ENCODE data around the gene SLC30A9.
A peak's percentile ranks its signal among the peaks of the same experiment; 100 is the strongest.

The SLC30A9 gene

DNA sequence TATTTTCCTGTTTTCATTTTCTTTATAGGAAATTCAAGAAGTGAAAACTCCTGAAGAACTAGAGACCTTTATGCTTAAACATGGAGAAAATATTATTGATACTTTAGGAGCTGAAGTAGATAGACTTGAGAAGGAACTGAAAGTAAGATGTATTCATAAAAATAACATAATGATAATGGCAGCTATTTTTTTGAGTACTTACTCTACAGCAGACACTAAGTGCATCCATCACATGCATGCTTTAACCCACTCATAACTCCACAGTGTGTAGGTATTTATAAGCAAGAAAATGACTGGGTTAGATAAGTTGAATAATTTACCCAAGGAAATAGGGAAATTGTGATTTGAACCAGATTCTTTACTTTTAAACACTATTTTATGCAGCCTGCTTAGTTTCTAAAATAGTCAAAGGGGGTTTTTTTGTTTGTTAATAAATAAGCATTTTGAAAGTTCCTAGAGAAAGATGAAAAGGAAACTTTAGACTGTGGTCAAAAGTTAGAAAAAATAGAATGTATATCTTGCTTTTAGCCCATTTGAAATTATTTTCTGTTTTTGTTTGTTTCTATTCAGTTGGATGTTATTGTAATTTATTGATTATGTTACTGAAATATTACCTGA lies 88.0 kb downstream of the SLC30A9 start:
- Histone ChIP-seq H4K20me1 (ENCODE audit: insufficient read depth, low read length) (no peaks in the 10 kb centered on the region), H3K79me2 (ENCODE audit: low read length) (no peaks in the 10 kb centered on the region), H2AFZ (ENCODE audit: low read depth, low read length) (no peak overlapping the region), H3K27ac (ENCODE audit: low read length) (peak overlapping the region; percentile 3), H3K27me3 (ENCODE audit: low read depth, low read length) (no peaks in the 10 kb centered on the region), H3K9me3 (ENCODE audit: insufficient read depth, low read length) (no peaks in the 10 kb centered on the region), H3K4me1 (ENCODE audit: low read length) (peaks cover 18% of the 10 kb centered on the region), H3K4me2 (ENCODE audit: low read length) (peak overlapping the region; percentile 25), H3K9ac (ENCODE audit: low read length) (no peak overlapping the region), H3K36me3 (replicated peaks; ENCODE audit: low read depth, low read length) (peaks cover 7% of the 10 kb centered on the region), H3K4me3 (ENCODE audit: low read length) (no peak overlapping the region)
- no peak for TF ChIP-seq EZH2phosphoT487 (IDR thresholded peaks at IDR 0.05; ENCODE audit: low read depth)
- TF ChIP-seq, protein P1, sequence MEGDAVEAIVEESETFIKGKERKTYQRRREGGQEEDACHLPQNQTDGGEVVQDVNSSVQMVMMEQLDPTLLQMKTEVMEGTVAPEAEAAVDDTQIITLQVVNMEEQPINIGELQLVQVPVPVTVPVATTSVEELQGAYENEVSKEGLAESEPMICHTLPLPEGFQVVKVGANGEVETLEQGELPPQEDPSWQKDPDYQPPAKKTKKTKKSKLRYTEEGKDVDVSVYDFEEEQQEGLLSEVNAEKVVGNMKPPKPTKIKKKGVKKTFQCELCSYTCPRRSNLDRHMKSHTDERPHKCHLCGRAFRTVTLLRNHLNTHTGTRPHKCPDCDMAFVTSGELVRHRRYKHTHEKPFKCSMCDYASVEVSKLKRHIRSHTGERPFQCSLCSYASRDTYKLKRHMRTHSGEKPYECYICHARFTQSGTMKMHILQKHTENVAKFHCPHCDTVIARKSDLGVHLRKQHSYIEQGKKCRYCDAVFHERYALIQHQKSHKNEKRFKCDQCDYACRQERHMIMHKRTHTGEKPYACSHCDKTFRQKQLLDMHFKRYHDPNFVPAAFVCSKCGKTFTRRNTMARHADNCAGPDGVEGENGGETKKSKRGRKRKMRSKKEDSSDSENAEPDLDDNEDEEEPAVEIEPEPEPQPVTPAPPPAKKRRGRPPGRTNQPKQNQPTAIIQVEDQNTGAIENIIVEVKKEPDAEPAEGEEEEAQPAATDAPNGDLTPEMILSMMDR (IDR thresholded peaks at IDR 0.05; ENCODE audit: low read depth, low read length): no peak

DNA sequence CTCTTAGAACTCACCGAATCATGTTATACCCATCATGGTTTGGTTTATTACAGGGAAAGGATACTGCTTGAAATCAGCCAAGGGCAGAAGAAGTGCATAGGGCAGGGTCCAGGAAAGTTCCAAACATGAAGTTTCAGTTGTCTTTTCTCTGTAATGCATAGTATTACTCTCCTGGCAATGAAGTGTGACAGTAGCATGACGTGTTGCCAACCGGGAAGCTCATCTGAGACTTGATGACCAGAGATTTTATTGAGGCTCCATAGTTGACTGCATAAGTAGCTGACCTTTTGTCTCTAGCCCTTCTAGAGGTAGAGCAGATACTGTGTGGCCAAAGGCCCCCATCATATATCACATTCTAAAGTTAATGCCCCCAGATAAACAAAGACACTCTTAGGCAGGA lies 90.0 kb downstream of the SLC30A9 start:
- no peak for TF ChIP-seq EZH2phosphoT487 (IDR thresholded peaks at IDR 0.05; ENCODE audit: low read depth)
- TF ChIP-seq, protein P1 (IDR thresholded peaks at IDR 0.05; ENCODE audit: low read depth, low read length): no peak
- no peak overlapping the region for H3K27ac ChIP-seq (ENCODE audit: low read length)
- no peaks in the 10 kb centered on the region for H3K27me3 ChIP-seq (ENCODE audit: low read depth, low read length)

DNA sequence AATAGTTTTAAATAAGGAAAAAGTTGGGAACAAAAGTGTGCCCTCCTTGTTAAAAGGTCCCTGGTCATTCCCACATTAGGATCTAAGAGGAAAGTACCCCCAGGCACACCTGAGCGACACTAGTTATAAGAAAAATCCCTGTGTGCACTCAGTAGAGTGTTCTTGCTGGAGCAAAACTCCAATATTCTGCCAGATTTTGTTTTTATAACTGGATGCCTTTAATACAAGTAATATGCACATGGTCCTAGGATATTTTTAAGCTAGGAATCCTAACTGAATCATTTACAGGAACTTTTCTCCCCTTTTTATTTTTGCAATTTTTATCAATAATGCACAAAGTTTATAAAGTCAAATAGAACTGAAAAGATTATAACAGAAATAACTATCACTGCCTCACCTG lies 93.5 kb downstream of the SLC30A9 start:
- Histone ChIP-seq H3K4me1 (ENCODE audit: low read length) (peaks cover under 1% of the 10 kb centered on the region), H3K27me3 (ENCODE audit: low read depth, low read length) (no peaks in the 10 kb centered on the region), H3K9ac (ENCODE audit: low read length) (no peak overlapping the region), H4K20me1 (ENCODE audit: insufficient read depth, low read length) (no peaks in the 10 kb centered on the region), H3K36me3 (replicated peaks; ENCODE audit: low read depth, low read length) (peaks cover 10% of the 10 kb centered on the region), H3K27ac (ENCODE audit: low read length) (no peak overlapping the region), H3K4me2 (ENCODE audit: low read length) (no peak overlapping the region), H3K79me2 (ENCODE audit: low read length) (no peaks in the 10 kb centered on the region), H3K9me3 (ENCODE audit: insufficient read depth, low read length) (no peaks in the 10 kb centered on the region), H2AFZ (ENCODE audit: low read depth, low read length) (no peak overlapping the region), H3K4me3 (ENCODE audit: low read length) (no peak overlapping the region)
- TF ChIP-seq, protein P1 (IDR thresholded peaks at IDR 0.05; ENCODE audit: low read depth, low read length): no peak
- no peak for TF ChIP-seq EZH2phosphoT487 (IDR thresholded peaks at IDR 0.05; ENCODE audit: low read depth)

More for the DNA sequence above, 90.0 kb downstream of the SLC30A9 start:
- no peaks in the 10 kb centered on the region for H3K79me2 ChIP-seq (ENCODE audit: low read length)
- no peaks in the 10 kb centered on the region for H4K20me1 ChIP-seq (ENCODE audit: insufficient read depth, low read length)
- H3K36me3 ChIP-seq (replicated peaks; ENCODE audit: low read depth, low read length): peaks cover 7% of the 10 kb centered on the region
- no peak overlapping the region for H3K4me3 ChIP-seq (ENCODE audit: low read length)
- H3K4me1 ChIP-seq (ENCODE audit: low read length): peaks cover 18% of the 10 kb centered on the region
- no peak overlapping the region for H3K9ac ChIP-seq (ENCODE audit: low read length)
- H3K9me3 ChIP-seq (ENCODE audit: insufficient read depth, low read length): no peaks in the 10 kb centered on the region
- H3K4me2 ChIP-seq (ENCODE audit: low read length): no peak overlapping the region
- no peak overlapping the region for H2AFZ ChIP-seq (ENCODE audit: low read depth, low read length)

DNA sequence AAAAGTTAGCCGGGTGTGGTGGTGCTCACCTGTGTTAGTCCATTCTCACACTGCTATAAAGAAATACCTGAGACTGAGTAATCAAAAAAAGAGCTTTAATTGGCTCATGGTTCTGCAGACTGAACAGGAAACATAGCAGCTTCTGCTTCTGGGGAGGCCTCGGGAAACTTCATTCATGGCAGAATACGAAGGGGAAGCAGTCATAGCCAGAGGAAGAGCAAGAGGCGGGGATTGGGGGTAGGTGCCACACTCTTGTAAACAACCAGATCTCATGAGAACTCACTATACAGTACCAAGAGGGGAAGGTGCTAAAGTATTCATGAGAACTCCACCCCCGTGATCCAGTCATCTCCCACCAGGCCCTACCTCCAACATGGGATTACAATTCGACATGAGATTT lies 98.1 kb downstream of the SLC30A9 start:
- no peak overlapping the region for H3K27ac ChIP-seq (ENCODE audit: low read length)
- H3K79me2 ChIP-seq (ENCODE audit: low read length): no peaks in the 10 kb centered on the region
- H3K9me3 ChIP-seq (ENCODE audit: insufficient read depth, low read length): no peaks in the 10 kb centered on the region
- H3K4me3 ChIP-seq (ENCODE audit: low read length): no peak overlapping the region
- no peak overlapping the region for H3K9ac ChIP-seq (ENCODE audit: low read length)
- H4K20me1 ChIP-seq (ENCODE audit: insufficient read depth, low read length): no peaks in the 10 kb centered on the region
- H3K27me3 ChIP-seq (ENCODE audit: low read depth, low read length): no peaks in the 10 kb centered on the region
- TF ChIP-seq, protein P1 (IDR thresholded peaks at IDR 0.05; ENCODE audit: low read depth, low read length): no peak
- no peak for TF ChIP-seq EZH2phosphoT487 (IDR thresholded peaks at IDR 0.05; ENCODE audit: low read depth)
- no peak overlapping the region for H3K4me2 ChIP-seq (ENCODE audit: low read length)
- no peak overlapping the region for H2AFZ ChIP-seq (ENCODE audit: low read depth, low read length)
- peaks cover 5% of the 10 kb centered on the region for H3K36me3 ChIP-seq (replicated peaks; ENCODE audit: low read depth, low read length)
- no peaks in the 10 kb centered on the region for H3K4me1 ChIP-seq (ENCODE audit: low read length)
